K562 (cell line): Measurements from ENCODE around the gene TMEM209.

Source experiments
- AFF1 ChIP-seq, 2 experiments: fragments of 450-650 bp; IDR thresholded peaks; 2 replicates each; pipeline ENCODE4 v1.6.1; 2018; ENCODE audit warnings: mild to moderate bottlenecking in 2 of 2, low read depth in 1 of 2; ENCODE audit not compliant: partially characterized antibody in 2 of 2
- BRF2 ChIP-seq: IDR thresholded peaks from 3 replicates; pipeline ENCODE4 v1.6.1; 2011; ENCODE audit warnings: borderline replicate concordance, mild to moderate bottlenecking; ENCODE audit not compliant: insufficient read length, insufficient read depth
- CTCF ChIP-seq, 3 experiments: IDR thresholded peaks in 2 of 3; conservative IDR thresholded peaks in 1 of 3; 2 replicates each; pipeline ENCODE4 v1.5.1; 2011 to 2012; ENCODE audit warnings: low read length in 3 of 3, mild to moderate bottlenecking in 3 of 3, control low read depth in 2 of 3, improper control_type of control experiment in 1 of 3, inconsistent platforms in 1 of 3, low read depth in 1 of 3, mixed read lengths in 1 of 3, moderate library complexity in 1 of 3; ENCODE audit not compliant: insufficient read depth in 2 of 3
- ELK3 ChIP-seq: fragments of 450-650 bp; formaldehyde crosslinking; IDR thresholded peaks from 2 replicates; pipeline ENCODE4 v1.4.0; 2020; ENCODE audit warnings: mild to moderate bottlenecking
- HEY1 ChIP-seq: fragments of 250-450 bp; sonication (Bioruptor Pico); IDR thresholded peaks from 2 replicates; pipeline ENCODE4 v1.5.0; 2020; ENCODE audit warnings: mild to moderate bottlenecking, moderate library complexity, borderline replicate concordance
- HINFP ChIP-seq: fragments of 450-650 bp; conservative IDR thresholded peaks from 2 replicates; pipeline ENCODE4 v1.6.1; 2016; ENCODE audit warnings: missing genetic modification characterization, low read depth, mild to moderate bottlenecking, control low read depth, missing compliant biosample characterization
- JUN ChIP-seq, 2 experiments: sonication (generic) in 1 of 2; formaldehyde crosslinking in 1 of 2; IDR thresholded peaks; 2 replicates each; pipeline versions ENCODE4 v1.6.1 to v1.8.0; 2012 to 2022; ENCODE audit warnings: borderline replicate concordance in 2 of 2, mild to moderate bottlenecking in 2 of 2, improper control_type of control experiment in 1 of 2, low read depth in 1 of 2, low read length in 1 of 2, missing genetic modification reagents in 1 of 2
- KDM1A ChIP-seq, 2 experiments: fragments of 450-650 bp; IDR thresholded peaks; 2 replicates each; pipeline ENCODE4 v1.6.1; 2016; ENCODE audit warnings: mild to moderate bottlenecking in 2 of 2
- LARP7 ChIP-seq: fragments of 450-650 bp; IDR thresholded peaks from 2 replicates; pipeline ENCODE4 v1.6.1; 2016
- MTA1 ChIP-seq: fragments of 450-650 bp; IDR thresholded peaks from 2 replicates; pipeline ENCODE4 v1.6.1; 2017; ENCODE audit warnings: borderline replicate concordance
- PRPF4 ChIP-seq: fragments of 200-400 bp; formaldehyde crosslinking; IDR thresholded peaks from one replicate; pipeline ENCODE4 v1.6.1; 2017; ENCODE audit warnings: low read length, low read depth, mild to moderate bottlenecking; ENCODE audit not compliant: insufficient read depth, poor library complexity, severe bottlenecking
- RCOR1 ChIP-seq, 2 experiments: IDR thresholded peaks; 2 replicates each; pipeline ENCODE4 v1.6.1; 2012; ENCODE audit warnings: low read depth in 2 of 2, low read length in 2 of 2, borderline replicate concordance in 1 of 2, improper control_type of control experiment in 1 of 2
- ZEB2 ChIP-seq: fragments of 450-650 bp; IDR thresholded peaks from 2 replicates; pipeline ENCODE4 v1.6.1; 2016
- ZNF609 ChIP-seq: sonication (generic); formaldehyde crosslinking; IDR thresholded peaks from 2 replicates; pipeline ENCODE4 v1.8.1; 2023; ENCODE audit warnings: missing genetic modification reagents, mild to moderate bottlenecking, borderline replicate concordance

- TF ChIP-seq RCOR1 (IDR thresholded peaks at IDR 0.05; ENCODE audit: borderline replicate concordance in 1 of 2, low read depth in 2 of 2, low read length in 2 of 2) (no peak), AFF1 (IDR thresholded peaks at IDR 0.05; ENCODE audit: low read depth in 1 of 2, partially characterized antibody in 2 of 2) (no peak), ZNF609 (no peak), ELK3 (CRISPR knock-in tag) (no peak), ZEB2 (no peak), CTCF (IDR thresholded peaks at IDR 0.05 in 2 of 3, conservative IDR thresholded peaks at IDR 0.05 in 1 of 3; ENCODE audit: insufficient read depth in 2 of 3, low read depth in 1 of 3, low read length in 3 of 3) (no peak), HEY1 (CRISPR knock-in tag) (no peak), MTA1 (no peak), PRPF4 (no peak), LARP7 (no peak), BRF2 (no peak), HINFP (tag) (no peak), KDM1A (IDR thresholded peaks at IDR 0.05) (0 out of 4 replicates have a peak, but pooled peaks of 1 of the 2 experiments have one; percentile 29), JUN (IDR thresholded peaks at IDR 0.05; ENCODE audit: borderline replicate concordance, low read depth, low read length) (no peak), JUN (CRISPR knock-in tag; IDR thresholded peaks at IDR 0.05; ENCODE audit: borderline replicate concordance) (no peak)
These were observed 59.6 kb downstream of the TMEM209 start for GRCh38 chr7:130145424-130146100.
